K562 (cell line): ENCODE measurements around the gene MTMR6. TPM values are rescaled to one million over a fixed set of nuclear protein-coding genes. Genes with fewer than 3 reads are reported as not detected.

Experiments used
- ATAC-seq: fragments of 200-7000 bp; cut with Tn5 transposase; 3 replicates; pipeline ENCODE4 v1.9.1; 2020; ENCODE audit warnings: moderate library complexity
- BruUV-seq: library from RNA; stranded (reverse); fragments of 400-500 nt; replicated peaks from 2 replicates; lab custom pipeline; 2021; lab: Mats Ljungman, UMichigan
- CTCF ChIA-PET: fragments of 300-600 bp; formaldehyde crosslinking; extraction: SDS; loops from one replicate; lab custom pipeline; 2021; ENCODE audit warnings: low intra/inter-chr PET ratio; lab: Yijun Ruan, JAX
- POLR2A ChIA-PET: fragments of 300-600, 350-650 bp; sonication (Branson Sonifier 250); formaldehyde crosslinking; extraction: SDS; loops from one replicate; lab custom pipeline; 2021; ENCODE audit warnings: antibody characterized with exemption, inconsistent platforms; lab: Yijun Ruan, JAX
- DNase-seq, 4 experiments: peaks; one replicate each; pipeline versions ENCODE4 v3.0.0 to v3.0.0-alpha.2; 2011 to 2018; ENCODE audit warnings: low spot score in 3 of 4, mixed read lengths in 3 of 4; ENCODE audit errors: extremely low read depth in 1 of 4
- FAIRE-seq: peaks from 2 replicates; lab custom pipeline; 2011; peaks lifted over from hg19 to GRCh38; lab: Jason Lieb, UNC
- H2AFZ ChIP-seq: 2 replicates; pipeline ENCODE4 v1.6.0; 2011; ENCODE audit warnings: low read depth, low read length, control low read depth, inconsistent platforms
- H3K27ac ChIP-seq: fragments of 200-600 bp; 3 replicates; pipeline ENCODE4 v1.8.0; 2011; ENCODE audit warnings: low read depth, mild to moderate bottlenecking, control low read depth, inconsistent platforms, low read length, moderate library complexity, mixed read lengths; ENCODE audit errors: extremely low read depth
- H3K27me3 ChIP-seq, 2 experiments: fragments of 300-600 bp in 1 of 2; 2 replicates in 1 of 2; 3 replicates in 1 of 2; pipeline versions ENCODE4 v1.6.0 to v1.8.0; 2011; ENCODE audit warnings: inconsistent platforms in 2 of 2, low read length in 2 of 2, mild to moderate bottlenecking in 1 of 2, mixed read lengths in 1 of 2, moderate library complexity in 1 of 2; ENCODE audit not compliant: control insufficient read depth in 2 of 2, insufficient read depth in 2 of 2
- H3K36me3 ChIP-seq: fragments of 300-600 bp; 3 replicates; pipeline ENCODE4 v1.8.0; 2011; ENCODE audit warnings: mild to moderate bottlenecking, low read length, inconsistent platforms; ENCODE audit not compliant: control insufficient read depth, insufficient read depth
- H3K4me1 ChIP-seq, 2 experiments: fragments of 200-600 bp in 1 of 2; replicated peaks in 1 of 2; 2 replicates in 1 of 2; 3 replicates in 1 of 2; pipeline versions ENCODE4 v1.5.1 to v1.8.0; 2011; ENCODE audit warnings: inconsistent platforms in 2 of 2, low read length in 2 of 2, mild to moderate bottlenecking in 1 of 2, mixed read lengths in 1 of 2, moderate library complexity in 1 of 2; ENCODE audit not compliant: control insufficient read depth in 2 of 2, insufficient read depth in 2 of 2
- H3K4me2 ChIP-seq: 2 replicates; pipeline ENCODE4 v1.6.1; 2011; ENCODE audit warnings: low read length, control low read depth, inconsistent platforms, mixed read lengths; ENCODE audit not compliant: insufficient read depth
- H3K4me3 ChIP-seq: fragments of 200-600 bp; sonication (generic), shearing (Covaris generic); 2 replicates; pipeline ENCODE4 v1.5.1; 2016; ENCODE audit warnings: control low read depth, inconsistent platforms
- H3K79me2 ChIP-seq: fragments of 200-600 bp; 3 replicates; pipeline ENCODE4 v1.8.0; 2011; ENCODE audit warnings: low read length, inconsistent platforms; ENCODE audit not compliant: control insufficient read depth, insufficient read depth
- H3K9ac ChIP-seq, 2 experiments: 2 replicates each; pipeline versions ENCODE4 v1.6.0 to v1.6.1; 2011; ENCODE audit warnings: low read depth in 2 of 2, low read length in 2 of 2, control low read depth in 1 of 2, inconsistent platforms in 1 of 2, mild to moderate bottlenecking in 1 of 2, mixed read lengths in 1 of 2; ENCODE audit not compliant: insufficient read depth in 1 of 2
- H3K9me1 ChIP-seq: one replicate; pipeline ENCODE4 v1.6.0; 2011; ENCODE audit warnings: inconsistent platforms, mild to moderate bottlenecking, low read length, moderate library complexity; ENCODE audit not compliant: control insufficient read depth, insufficient read depth
- H3K9me3 ChIP-seq: replicated peaks from 2 replicates; pipeline ENCODE4 v1.5.1; 2011; ENCODE audit warnings: low read depth, low read length, inconsistent platforms; ENCODE audit not compliant: control insufficient read depth, insufficient read depth
- H4K20me1 ChIP-seq: replicated peaks from 2 replicates; pipeline ENCODE4 v1.6.1; 2011; ENCODE audit warnings: low read length, inconsistent platforms, mixed read lengths; ENCODE audit not compliant: control insufficient read depth, insufficient read depth
- U2AF1 ChIP-seq: fragments of 200-400 bp; formaldehyde crosslinking; optimal IDR thresholded peaks from 2 replicates; pipeline ENCODE3; 2017; ENCODE audit warnings: mild to moderate bottlenecking, low read depth, low read length, moderate library complexity
- whole genome bisulfite sequencing: fragments of 100-300 bp; shearing (Covaris generic); methylation state at CpG from one replicate; pipeline ENCODE4 v1.1.6; 2016; ENCODE audit warnings: low coverage, mixed read lengths; ENCODE audit not compliant: insufficient coverage; ENCODE audit errors: missing lambda C conversion rate; 5-methylcytosine and 5-hydroxymethylcytosine counted together
- in situ Hi-C: fragments of 300-500 bp; cut with MboI; formaldehyde crosslinking; loops from 4 replicates; pipeline ENCODE4 v1.15.0; 2018; ENCODE audit warnings: inconsistent platforms, mixed read lengths
- intact Hi-C: fragments of 100-400 bp; cut with micrococcal nuclease; formaldehyde crosslinking; loops from 2 replicates; pipeline ENCODE4 v1.14.2; 2022
- polyA plus RNA-seq, 8 experiments: library from polyadenylated mRNA; depleted of rRNA in 4 of 8; stranded (reverse) in 5 of 8; unstranded in 3 of 8; fragments of >200 nt; fragmentation: Nextera tagmentation in 2 of 8; fragmentation: Illumina TruSeq in 1 of 8; extraction: Ambion mirVana in 2 of 8; extraction: Trizol in 1 of 8; gene quantifications; 2 replicates each; pipeline versions ENCODE4 v1.2.1 to v1.2.3, GENCODE V29; 2011 to 2014; ENCODE audit warnings: inconsistent platforms in 1 of 8, missing spikeins in 1 of 8
- total RNA-seq, 7 experiments: library from RNA; depleted of rRNA in 6 of 7; stranded (reverse); fragments of >200 nt in 6 of 7; fragmentation: Illumina TruSeq in 2 of 7; extraction: Trizol in 2 of 7; gene quantifications; 2 replicates each; pipeline versions ENCODE4 v1.2.1 to v1.2.3, GENCODE V29; 2011 to 2021; ENCODE audit warnings: low replicate concordance in 1 of 7
- TF ChIP-seq, protein P1 (sequence below): sonication (generic); formaldehyde crosslinking; IDR thresholded peaks from 2 replicates; pipeline ENCODE4 v1.8.0; 2023; ENCODE audit warnings: mild to moderate bottlenecking, missing genetic modification reagents
- TF ChIP-seq, protein P2 (sequence below): fragments of 250-450 bp; sonication (Bioruptor Pico); IDR thresholded peaks from 2 replicates; pipeline ENCODE4 v1.4.0; 2020; ENCODE audit warnings: mild to moderate bottlenecking, moderate library complexity
- TF ChIP-seq, protein P3 (sequence below): fragments of 250-450 bp; sonication (Bioruptor Pico); IDR thresholded peaks from 2 replicates; pipeline ENCODE4 v1.5.0; 2021
- TF ChIP-seq, protein P4 (sequence below): sonication (generic); formaldehyde crosslinking; IDR thresholded peaks from 2 replicates; pipeline ENCODE4 v1.8.1; 2023; ENCODE audit warnings: missing genetic modification reagents, mild to moderate bottlenecking, borderline replicate concordance

The MTMR6 gene
- total and polyA plus RNA-seq, 9 of the 15 experiments (the other 6 are each of a cell fraction or from before 2014, with no cell fraction given): 3.9 to 10.8 (median 7.7) TPM

DNA sequence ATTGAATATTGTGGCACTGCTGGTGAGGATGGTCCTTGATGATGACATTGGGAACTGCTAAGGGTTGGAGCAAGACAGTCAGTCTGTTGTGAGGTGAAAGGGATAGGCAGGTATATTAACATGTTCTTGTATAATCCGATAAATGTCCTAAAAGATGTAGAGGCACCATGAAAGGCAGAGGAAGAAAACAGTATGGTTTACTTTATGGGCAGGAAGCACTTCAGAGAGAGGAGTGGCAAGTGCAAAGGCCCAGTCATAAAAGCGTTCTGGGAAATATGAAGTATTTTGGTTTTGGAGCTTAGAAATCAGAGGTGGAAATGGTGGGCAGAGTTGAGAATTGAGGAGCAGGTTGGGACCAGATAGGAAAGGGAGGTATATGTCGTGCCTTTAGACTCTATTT lies 23.6 kb upstream of the MTMR6 start:
- POLR2A ChIA-PET: interaction anchor here (1.6 kb wide), 1 partner anchor 14 kb away, joined by 4 read pairs; no protein-coding TSS in a partner anchor
- Histone ChIP-seq H3K36me3 (peaks cover 85% of the 10 kb centered on the region), H2AFZ (no peak overlapping the region), H3K27ac (no peak overlapping the region), H3K79me2 (peaks cover 30% of the 10 kb centered on the region), H3K4me1 (no peaks in the 10 kb centered on the region), H3K4me2 (no peak overlapping the region), H3K27me3 (no peaks in the 10 kb centered on the region), H3K9ac (no peak overlapping the region), H3K4me3 (no peak overlapping the region), H3K9me3 (no peaks in the 10 kb centered on the region), H3K9me1 (no peaks in the 10 kb centered on the region), H4K20me1 (no peaks in the 10 kb centered on the region)
- BruUV-seq: no TSS peak
- in situ Hi-C loops (no loop called here), intact Hi-C loops (no loop called here)
- TF ChIP-seq, protein P1, sequence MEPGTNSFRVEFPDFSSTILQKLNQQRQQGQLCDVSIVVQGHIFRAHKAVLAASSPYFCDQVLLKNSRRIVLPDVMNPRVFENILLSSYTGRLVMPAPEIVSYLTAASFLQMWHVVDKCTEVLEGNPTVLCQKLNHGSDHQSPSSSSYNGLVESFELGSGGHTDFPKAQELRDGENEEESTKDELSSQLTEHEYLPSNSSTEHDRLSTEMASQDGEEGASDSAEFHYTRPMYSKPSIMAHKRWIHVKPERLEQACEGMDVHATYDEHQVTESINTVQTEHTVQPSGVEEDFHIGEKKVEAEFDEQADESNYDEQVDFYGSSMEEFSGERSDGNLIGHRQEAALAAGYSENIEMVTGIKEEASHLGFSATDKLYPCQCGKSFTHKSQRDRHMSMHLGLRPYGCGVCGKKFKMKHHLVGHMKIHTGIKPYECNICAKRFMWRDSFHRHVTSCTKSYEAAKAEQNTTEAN (CRISPR knock-in tag): no peak
- TF ChIP-seq, protein P2, sequence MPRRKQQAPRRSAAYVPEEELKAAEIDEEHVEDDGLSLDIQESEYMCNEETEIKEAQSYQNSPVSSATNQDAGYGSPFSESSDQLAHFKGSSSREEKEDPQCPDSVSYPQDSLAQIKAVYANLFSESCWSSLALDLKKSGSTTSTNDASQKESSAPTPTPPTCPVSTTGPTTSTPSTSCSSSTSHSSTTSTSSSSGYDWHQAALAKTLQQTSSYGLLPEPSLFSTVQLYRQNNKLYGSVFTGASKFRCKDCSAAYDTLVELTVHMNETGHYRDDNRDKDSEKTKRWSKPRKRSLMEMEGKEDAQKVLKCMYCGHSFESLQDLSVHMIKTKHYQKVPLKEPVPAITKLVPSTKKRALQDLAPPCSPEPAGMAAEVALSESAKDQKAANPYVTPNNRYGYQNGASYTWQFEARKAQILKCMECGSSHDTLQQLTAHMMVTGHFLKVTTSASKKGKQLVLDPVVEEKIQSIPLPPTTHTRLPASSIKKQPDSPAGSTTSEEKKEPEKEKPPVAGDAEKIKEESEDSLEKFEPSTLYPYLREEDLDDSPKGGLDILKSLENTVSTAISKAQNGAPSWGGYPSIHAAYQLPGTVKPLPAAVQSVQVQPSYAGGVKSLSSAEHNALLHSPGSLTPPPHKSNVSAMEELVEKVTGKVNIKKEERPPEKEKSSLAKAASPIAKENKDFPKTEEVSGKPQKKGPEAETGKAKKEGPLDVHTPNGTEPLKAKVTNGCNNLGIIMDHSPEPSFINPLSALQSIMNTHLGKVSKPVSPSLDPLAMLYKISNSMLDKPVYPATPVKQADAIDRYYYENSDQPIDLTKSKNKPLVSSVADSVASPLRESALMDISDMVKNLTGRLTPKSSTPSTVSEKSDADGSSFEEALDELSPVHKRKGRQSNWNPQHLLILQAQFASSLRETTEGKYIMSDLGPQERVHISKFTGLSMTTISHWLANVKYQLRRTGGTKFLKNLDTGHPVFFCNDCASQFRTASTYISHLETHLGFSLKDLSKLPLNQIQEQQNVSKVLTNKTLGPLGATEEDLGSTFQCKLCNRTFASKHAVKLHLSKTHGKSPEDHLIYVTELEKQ (CRISPR knock-in tag): no peak
- TF ChIP-seq, protein P3, sequence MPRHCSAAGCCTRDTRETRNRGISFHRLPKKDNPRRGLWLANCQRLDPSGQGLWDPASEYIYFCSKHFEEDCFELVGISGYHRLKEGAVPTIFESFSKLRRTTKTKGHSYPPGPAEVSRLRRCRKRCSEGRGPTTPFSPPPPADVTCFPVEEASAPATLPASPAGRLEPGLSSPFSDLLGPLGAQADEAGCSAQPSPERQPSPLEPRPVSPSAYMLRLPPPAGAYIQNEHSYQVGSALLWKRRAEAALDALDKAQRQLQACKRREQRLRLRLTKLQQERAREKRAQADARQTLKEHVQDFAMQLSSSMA (CRISPR knock-in tag): no peak
- no peak for TF ChIP-seq U2AF1
- TF ChIP-seq, protein P4, sequence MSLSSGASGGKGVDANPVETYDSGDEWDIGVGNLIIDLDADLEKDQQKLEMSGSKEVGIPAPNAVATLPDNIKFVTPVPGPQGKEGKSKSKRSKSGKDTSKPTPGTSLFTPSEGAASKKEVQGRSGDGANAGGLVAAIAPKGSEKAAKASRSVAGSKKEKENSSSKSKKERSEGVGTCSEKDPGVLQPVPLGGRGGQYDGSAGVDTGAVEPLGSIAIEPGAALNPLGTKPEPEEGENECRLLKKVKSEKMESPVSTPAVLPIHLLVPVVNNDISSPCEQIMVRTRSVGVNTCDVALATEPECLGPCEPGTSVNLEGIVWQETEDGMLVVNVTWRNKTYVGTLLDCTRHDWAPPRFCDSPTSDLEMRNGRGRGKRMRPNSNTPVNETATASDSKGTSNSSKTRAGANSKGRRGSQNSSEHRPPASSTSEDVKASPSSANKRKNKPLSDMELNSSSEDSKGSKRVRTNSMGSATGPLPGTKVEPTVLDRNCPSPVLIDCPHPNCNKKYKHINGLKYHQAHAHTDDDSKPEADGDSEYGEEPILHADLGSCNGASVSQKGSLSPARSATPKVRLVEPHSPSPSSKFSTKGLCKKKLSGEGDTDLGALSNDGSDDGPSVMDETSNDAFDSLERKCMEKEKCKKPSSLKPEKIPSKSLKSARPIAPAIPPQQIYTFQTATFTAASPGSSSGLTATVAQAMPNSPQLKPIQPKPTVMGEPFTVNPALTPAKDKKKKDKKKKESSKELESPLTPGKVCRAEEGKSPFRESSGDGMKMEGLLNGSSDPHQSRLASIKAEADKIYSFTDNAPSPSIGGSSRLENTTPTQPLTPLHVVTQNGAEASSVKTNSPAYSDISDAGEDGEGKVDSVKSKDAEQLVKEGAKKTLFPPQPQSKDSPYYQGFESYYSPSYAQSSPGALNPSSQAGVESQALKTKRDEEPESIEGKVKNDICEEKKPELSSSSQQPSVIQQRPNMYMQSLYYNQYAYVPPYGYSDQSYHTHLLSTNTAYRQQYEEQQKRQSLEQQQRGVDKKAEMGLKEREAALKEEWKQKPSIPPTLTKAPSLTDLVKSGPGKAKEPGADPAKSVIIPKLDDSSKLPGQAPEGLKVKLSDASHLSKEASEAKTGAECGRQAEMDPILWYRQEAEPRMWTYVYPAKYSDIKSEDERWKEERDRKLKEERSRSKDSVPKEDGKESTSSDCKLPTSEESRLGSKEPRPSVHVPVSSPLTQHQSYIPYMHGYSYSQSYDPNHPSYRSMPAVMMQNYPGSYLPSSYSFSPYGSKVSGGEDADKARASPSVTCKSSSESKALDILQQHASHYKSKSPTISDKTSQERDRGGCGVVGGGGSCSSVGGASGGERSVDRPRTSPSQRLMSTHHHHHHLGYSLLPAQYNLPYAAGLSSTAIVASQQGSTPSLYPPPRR (CRISPR knock-in tag): no peak
- CTCF ChIA-PET: no interaction called here
- 100% methylated on average over 1 of the region's 3 CpGs for WGBS
- DNase-seq: no peak
- no peak for ATAC-seq
- no peak for FAIRE-seq
